Upper lobe of left lung (tissue), 6 donors: Measurements from ENCODE around the gene PNPLA1. TPM values are rescaled to one million over a fixed set of nuclear protein-coding genes. Genes with fewer than 3 reads are reported as not detected.

Experiments used
- ATAC-seq, 2 donors: fragments of 200-7000 bp; cut with Tn5 transposase; one replicate each; pipeline ENCODE4 v1.9.1; 2022; ENCODE audit warnings: mild to moderate bottlenecking in 2 of 2, moderate library complexity in 2 of 2; ENCODE audit not compliant: low FRiP score in 2 of 2
- DNase-seq, 2 donors: peaks; one replicate each; pipeline ENCODE4 v3.0.0-alpha.2; 2019 to 2020
- H3K27ac ChIP-seq, 4 donors: fragments of 200-600 bp; sonication (generic); one replicate each; pipeline ENCODE4 v1.5.1; 2016 to 2019
- H3K27me3 ChIP-seq, 4 donors: fragments of 200-600 bp; sonication (generic); one replicate each; pipeline ENCODE4 v1.5.1; 2017 to 2019
- H3K36me3 ChIP-seq, 4 donors: fragments of 200-600 bp; sonication (generic); one replicate each; pipeline ENCODE4 v1.5.1; 2016 to 2019
- H3K4me1 ChIP-seq, 4 donors: fragments of 200-600 bp; sonication (generic); one replicate each; pipeline ENCODE4 v1.5.1; 2018 to 2019
- H3K4me3 ChIP-seq, 4 donors: fragments of 200-600 bp; sonication (generic); one replicate each; pipeline ENCODE4 v1.5.1; 2017 to 2019; ENCODE audit warnings: mild to moderate bottlenecking in 2 of 4, moderate library complexity in 1 of 4
- H3K9me3 ChIP-seq, 4 donors: fragments of 200-600 bp; sonication (generic); one replicate each; pipeline ENCODE4 v1.5.1; 2018 to 2019
- EP300 ChIP-seq, 4 donors: sonication (generic); formaldehyde crosslinking; IDR thresholded peaks; one replicate each; pipeline ENCODE4 v1.5.1; 2017; ENCODE audit warnings: antibody characterized with exemption in 4 of 4, control low read depth in 2 of 4
- POLR2A ChIP-seq, 4 donors: fragments of 450-650 bp; IDR thresholded peaks; one replicate each; pipeline ENCODE4 v1.5.1; 2016 to 2017; ENCODE audit warnings: antibody characterized with exemption in 4 of 4, mild to moderate bottlenecking in 2 of 4
- POLR2AphosphoS5 ChIP-seq, 2 donors: sonication (generic); formaldehyde crosslinking; IDR thresholded peaks; one replicate each; pipeline ENCODE4 v1.5.1; 2017; ENCODE audit warnings: antibody characterized with exemption in 2 of 2
- WGBS, 2 donors: methylation state at CpG; one replicate each; pipeline ENCODE4 v1.1.5; 2017 to 2018; 5-methylcytosine and 5-hydroxymethylcytosine counted together
- total RNA-seq, 6 donors: library from RNA; depleted of rRNA in 4 of 6; stranded (reverse); fragments of >200 nt in 4 of 6; gene quantifications; one replicate each; pipeline versions ENCODE4 v1.1.0 to v1.2.1, GENCODE V29; 2016 to 2021
- TF ChIP-seq, protein P1 (sequence below), 6 experiments: fragments of 450-650 bp in 4 of 6; fragments of 200-600 bp in 2 of 6; sonication (generic) in 2 of 6; IDR thresholded peaks; one replicate each; pipeline ENCODE4 v1.5.1; 2016 to 2019; ENCODE audit warnings: antibody characterized with exemption in 6 of 6
- donor health status: DM: no; HTN: no; CAD: no; lungs with moderate emphysema.
- donor health status: DM: no; HTN: yes; CAD: no; lungs with severe emphysema.

PNPLA1 gene
- total RNA-seq, 6 donors from 2014 or later = 0.14 to 0.61 (median 0.30) TPM; not detected in 3

DNA sequence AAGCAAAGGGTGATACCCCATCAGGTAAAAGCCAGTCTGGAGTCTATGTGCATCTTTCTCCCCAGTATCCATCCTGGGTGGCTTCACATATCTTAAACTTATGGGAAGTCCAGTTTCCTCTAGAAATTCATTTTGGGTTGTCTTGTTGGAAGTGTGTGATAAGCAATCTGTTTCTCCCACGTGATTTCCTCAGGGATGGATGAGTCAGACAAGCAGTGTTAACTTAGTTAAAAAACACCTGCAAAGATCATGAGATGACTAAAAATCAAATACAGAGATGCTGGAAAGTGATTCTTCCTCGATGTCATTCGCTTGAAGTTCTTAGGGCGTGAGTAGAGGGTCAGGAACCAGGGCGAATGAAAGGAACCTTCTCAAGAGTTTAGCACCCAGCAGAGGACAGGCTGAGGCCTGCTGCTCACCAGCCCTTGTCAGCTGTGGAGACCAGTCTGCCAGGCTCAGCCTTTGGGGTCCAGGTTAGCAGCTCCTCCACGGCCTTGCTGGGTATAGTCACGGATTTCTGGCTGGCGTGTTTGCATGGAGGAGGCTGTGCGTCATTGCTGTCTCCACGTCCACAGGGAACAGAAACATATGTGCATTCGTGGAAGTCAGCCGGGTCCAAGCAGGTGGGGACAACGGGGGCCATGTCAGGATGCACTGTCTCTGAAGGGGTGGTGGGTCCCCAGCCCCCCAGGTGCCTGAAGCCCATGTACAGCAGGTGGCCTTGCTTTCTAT lies 2.8 kb upstream of the PNPLA1 start:
- TF ChIP-seq POLR2AphosphoS5 (IDR thresholded peaks at IDR 0.05) (no peak), EP300 (IDR thresholded peaks at IDR 0.05) (no peak)
- TF ChIP-seq, protein P1, sequence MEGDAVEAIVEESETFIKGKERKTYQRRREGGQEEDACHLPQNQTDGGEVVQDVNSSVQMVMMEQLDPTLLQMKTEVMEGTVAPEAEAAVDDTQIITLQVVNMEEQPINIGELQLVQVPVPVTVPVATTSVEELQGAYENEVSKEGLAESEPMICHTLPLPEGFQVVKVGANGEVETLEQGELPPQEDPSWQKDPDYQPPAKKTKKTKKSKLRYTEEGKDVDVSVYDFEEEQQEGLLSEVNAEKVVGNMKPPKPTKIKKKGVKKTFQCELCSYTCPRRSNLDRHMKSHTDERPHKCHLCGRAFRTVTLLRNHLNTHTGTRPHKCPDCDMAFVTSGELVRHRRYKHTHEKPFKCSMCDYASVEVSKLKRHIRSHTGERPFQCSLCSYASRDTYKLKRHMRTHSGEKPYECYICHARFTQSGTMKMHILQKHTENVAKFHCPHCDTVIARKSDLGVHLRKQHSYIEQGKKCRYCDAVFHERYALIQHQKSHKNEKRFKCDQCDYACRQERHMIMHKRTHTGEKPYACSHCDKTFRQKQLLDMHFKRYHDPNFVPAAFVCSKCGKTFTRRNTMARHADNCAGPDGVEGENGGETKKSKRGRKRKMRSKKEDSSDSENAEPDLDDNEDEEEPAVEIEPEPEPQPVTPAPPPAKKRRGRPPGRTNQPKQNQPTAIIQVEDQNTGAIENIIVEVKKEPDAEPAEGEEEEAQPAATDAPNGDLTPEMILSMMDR (IDR thresholded peaks at IDR 0.05) = no peak
- DNase-seq (no peak), ATAC-seq (no peak)
- H3K9me3 ChIP-seq = peaks cover 0 to 8% (median 8%) of the 10 kb centered on the region in 4 donors
- no peak overlapping the region for H3K27ac ChIP-seq
- H3K4me3 ChIP-seq = no peak overlapping the region
- no peaks in the 10 kb centered on the region for H3K36me3 ChIP-seq
- no peaks in the 10 kb centered on the region for H3K27me3 ChIP-seq
- H3K4me1 ChIP-seq = peaks cover 0 to 7% (median 0%) of the 10 kb centered on the region in 4 donors
- 93 to 96% methylated on average over 13 of the region's 13 CpGs for WGBS, 2 donors

DNA sequence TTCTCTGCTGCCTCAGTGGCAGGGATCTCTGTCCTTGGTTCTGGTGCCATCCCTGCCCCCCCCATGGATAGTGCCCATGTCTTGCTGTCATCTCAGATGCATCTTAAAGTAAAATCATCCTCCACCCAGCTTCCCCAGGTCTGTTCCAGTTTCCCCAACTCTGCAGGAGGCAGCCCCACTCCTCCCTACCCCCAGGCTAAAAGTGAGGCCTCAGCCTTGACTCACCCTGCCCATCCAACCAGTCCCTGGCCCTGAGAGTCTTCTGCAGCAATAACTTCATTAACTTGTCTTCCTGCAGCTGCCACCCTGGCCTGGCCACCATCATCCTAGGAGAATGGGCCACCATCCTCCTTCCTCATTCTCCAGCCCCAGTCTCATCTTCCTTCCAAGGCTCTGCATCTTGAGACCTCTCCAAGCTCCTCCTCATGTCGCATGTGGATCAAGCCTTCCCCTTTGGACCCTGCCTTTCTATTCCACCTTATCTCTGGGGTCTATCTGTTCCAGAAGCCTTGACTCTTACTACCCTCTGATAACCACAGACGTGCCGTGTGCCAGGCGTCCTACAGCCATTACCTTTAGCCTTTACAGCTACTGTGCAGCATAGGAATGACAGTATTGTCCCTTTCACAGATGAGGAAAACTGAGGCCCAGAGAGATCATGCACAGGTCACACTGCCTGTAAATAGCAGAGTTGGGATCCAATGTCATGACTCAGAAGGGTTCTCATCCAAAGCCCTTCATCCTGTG lies 2.0 kb upstream of the PNPLA1 start:
- TF ChIP-seq POLR2AphosphoS5 (IDR thresholded peaks at IDR 0.05) (no peak), POLR2A (IDR thresholded peaks at IDR 0.05) (no peak), EP300 (IDR thresholded peaks at IDR 0.05) (no peak)
- TF ChIP-seq, protein P1 (IDR thresholded peaks at IDR 0.05) = no peak
- WGBS, 2 donors = 92 to 93% methylated on average over 4 of the region's 4 CpGs
- peaks cover 0 to 7% (median 0%) of the 10 kb centered on the region in 4 donors for H3K4me1 ChIP-seq
- H3K27ac ChIP-seq = no peak overlapping the region
- no peak for DNase-seq
- H3K36me3 ChIP-seq = no peaks in the 10 kb centered on the region
- no peaks in the 10 kb centered on the region for H3K27me3 ChIP-seq
- no peak for ATAC-seq
- H3K4me3 ChIP-seq = no peak overlapping the region
- peaks cover 0 to 8% (median 8%) of the 10 kb centered on the region in 4 donors for H3K9me3 ChIP-seq

DNA sequence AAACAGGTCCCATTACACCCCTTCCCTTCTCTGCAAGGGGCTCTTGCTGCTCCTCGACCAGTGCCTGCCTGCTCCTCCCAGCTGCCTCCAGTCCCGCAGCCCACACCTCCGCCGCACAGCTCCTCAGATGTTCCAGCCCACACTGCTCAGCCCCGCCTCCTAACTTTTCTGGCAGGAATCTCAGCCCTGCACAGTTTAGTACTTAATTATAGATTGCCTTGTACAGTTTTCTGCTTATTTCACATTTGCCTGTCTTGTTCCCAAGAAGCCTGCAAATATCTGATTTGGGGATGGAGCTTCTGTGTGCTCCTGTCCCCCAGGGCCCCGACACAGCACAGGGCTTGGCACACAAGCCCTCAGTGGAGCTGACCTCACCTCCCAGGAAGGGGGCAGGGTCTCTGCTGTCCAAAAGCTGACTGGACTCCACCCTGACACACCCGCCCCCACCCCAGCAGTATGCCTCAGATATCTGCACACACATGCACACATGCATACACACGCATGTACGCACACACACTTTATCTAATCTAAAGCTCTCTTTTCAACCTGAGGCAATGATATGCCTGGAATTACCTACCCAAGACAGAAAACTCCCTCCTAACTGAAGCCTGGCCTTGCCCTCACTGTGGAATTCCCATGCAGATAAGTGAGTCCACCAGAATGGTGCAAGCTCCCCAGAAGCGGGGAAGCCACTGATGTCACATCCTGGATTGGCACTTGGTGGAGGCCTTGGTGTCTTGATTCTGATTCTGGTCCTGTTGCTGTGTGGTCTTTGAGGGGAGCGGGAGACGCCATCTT lies 1.2 kb upstream of the PNPLA1 start:
- H3K27ac ChIP-seq = no peak overlapping the region
- ATAC-seq (peak in 1 of 2 donors; percentile 12), DNase-seq (peak in 1 of 2 donors; percentile 34)
- H3K27me3 ChIP-seq = no peaks in the 10 kb centered on the region
- no peaks in the 10 kb centered on the region for H3K36me3 ChIP-seq
- peaks cover 0 to 8% (median 8%) of the 10 kb centered on the region in 4 donors for H3K9me3 ChIP-seq
- peaks cover 0 to 2% (median 0%) of the 10 kb centered on the region in 4 donors for H3K4me1 ChIP-seq
- 70 to 78% methylated on average over 11 to 12 of the region's 12 CpGs for WGBS, 2 donors
- H3K4me3 ChIP-seq = no peak overlapping the region
- TF ChIP-seq, protein P1 (IDR thresholded peaks at IDR 0.05) = no peak
- TF ChIP-seq EP300 (IDR thresholded peaks at IDR 0.05) (no peak), POLR2AphosphoS5 (IDR thresholded peaks at IDR 0.05) (no peak), POLR2A (IDR thresholded peaks at IDR 0.05) (no peak)

DNA sequence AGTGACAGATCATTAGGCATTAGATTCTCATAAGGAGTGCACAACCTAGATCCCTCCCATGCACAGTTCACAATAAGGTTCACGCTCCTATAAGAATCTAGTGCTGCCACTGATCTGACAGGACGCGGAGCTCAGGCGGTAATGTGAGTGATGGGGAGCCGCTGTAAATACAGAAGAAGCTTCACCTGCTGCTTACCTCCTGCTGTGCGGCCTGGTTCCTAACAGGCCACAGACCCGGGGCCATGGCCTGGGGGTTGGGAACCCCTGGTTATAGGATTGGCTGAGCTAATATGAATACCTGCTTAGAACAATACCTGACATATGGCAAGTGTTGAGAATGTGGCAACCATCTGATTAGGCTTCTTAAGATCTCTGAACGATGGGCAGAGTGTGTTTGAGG lies 2.4 kb downstream of the PNPLA1 start:
- ATAC-seq (no peak), DNase-seq (no peak)
- Histone ChIP-seq H3K36me3 (no peaks in the 10 kb centered on the region), H3K27me3 (no peaks in the 10 kb centered on the region), H3K4me1 (no peaks in the 10 kb centered on the region), H3K9me3 (no peaks in the 10 kb centered on the region), H3K27ac (no peak overlapping the region), H3K4me3 (no peak overlapping the region)
- WGBS, 2 donors = 77 to 79% methylated on average over 8 of the region's 8 CpGs
- no peak for TF ChIP-seq POLR2A (IDR thresholded peaks at IDR 0.05)
- TF ChIP-seq, protein P1 (IDR thresholded peaks at IDR 0.05) = no peak
- TF ChIP-seq EP300 (IDR thresholded peaks at IDR 0.05) = no peak
- no peak for TF ChIP-seq POLR2AphosphoS5 (IDR thresholded peaks at IDR 0.05)
